A549 (cell line): ENCODE measurements around the gene PRKCQ. TPM values are rescaled to one million over a fixed set of nuclear protein-coding genes. Genes with fewer than 3 reads are reported as not detected.

Experiments used
- ATAC-seq, 2 experiments: fragments of 200-7000 bp in 1 of 2; fragments of >200 bp in 1 of 2; cut with Nextera tagmentation in 1 of 2; cut with Tn5 transposase in 1 of 2; 3 replicates each; pipeline versions ENCODE4 v1.8.0 to v1.9.1; 2018 to 2020; ENCODE audit warnings: mild to moderate bottlenecking in 1 of 2, moderate library complexity in 1 of 2
- CTCF ChIA-PET: fragments of 300-600 bp; sonication (Branson Sonifier 250); formaldehyde crosslinking; extraction: SDS; loops from one replicate; lab custom pipeline; 2021; ENCODE audit warnings: antibody characterized with exemption, inconsistent platforms; lab: Yijun Ruan, JAX
- POLR2A ChIA-PET: fragments of 350-600 bp; formaldehyde crosslinking; extraction: SDS; loops from one replicate; lab custom pipeline; 2021; ENCODE audit warnings: antibody characterized with exemption, inconsistent platforms; lab: Yijun Ruan, JAX
- DNase-seq, 2 experiments: peaks; one replicate each; pipeline versions ENCODE4 v3.0.0 to v3.0.0-alpha.2; 2011 to 2016; ENCODE audit warnings: low read depth in 1 of 2, low spot score in 1 of 2
- FAIRE-seq: peaks from 2 replicates; lab custom pipeline; 2011; peaks lifted over from hg19 to GRCh38; lab: Jason Lieb, UNC
- H3K27ac ChIP-seq, 2 experiments: fragments of >200 bp; sonication (Bioruptor Twin); formaldehyde crosslinking; 3 replicates each; pipeline ENCODE4 v1.5.1; 2016 to 2017
- H3K4me1 ChIP-seq: fragments of >200 bp; sonication (Bioruptor Twin); formaldehyde crosslinking; 3 replicates; pipeline ENCODE4 v1.6.1; 2016
- H3K4me2 ChIP-seq: fragments of >200 bp; sonication (Bioruptor Twin); formaldehyde crosslinking; 3 replicates; pipeline ENCODE4 v1.6.1; 2016
- H3K4me3 ChIP-seq: fragments of >200 bp; sonication (Bioruptor Twin); formaldehyde crosslinking; 3 replicates; pipeline ENCODE4 v1.5.1; 2016
- H3K9me3 ChIP-seq: fragments of >200 bp; sonication (Bioruptor Twin); formaldehyde crosslinking; 3 replicates; pipeline ENCODE4 v1.6.1; 2016
- BCL3 ChIP-seq: fragments of >200 bp; sonication (Bioruptor Twin); formaldehyde crosslinking; IDR thresholded peaks from 3 replicates; pipeline ENCODE4 v1.6.1; 2016
- BHLHE40 ChIP-seq: IDR thresholded peaks from 2 replicates; pipeline ENCODE4 v1.6.1; 2012; ENCODE audit warnings: low read depth, low read length, inconsistent platforms
- CBX8 ChIP-seq: fragments of 200-600 bp; sonication (generic); IDR thresholded peaks from 2 replicates; pipeline ENCODE4 v1.6.1; 2016
- CHD2 ChIP-seq: fragments of 150-350 bp; IDR thresholded peaks from 2 replicates; pipeline ENCODE4 v1.6.1; 2014; ENCODE audit warnings: low read length; ENCODE audit not compliant: partially characterized antibody
- ELK1 ChIP-seq: fragments of 150-350 bp; IDR thresholded peaks from 2 replicates; pipeline ENCODE4 v1.6.1; 2014; ENCODE audit warnings: low read depth, mild to moderate bottlenecking, low read length
- ESRRA ChIP-seq: fragments of 150-350 bp; IDR thresholded peaks from 2 replicates; pipeline ENCODE4 v1.6.1; 2014; ENCODE audit warnings: mild to moderate bottlenecking, low read length, borderline replicate concordance
- FOSB ChIP-seq: fragments of 250-450 bp; sonication (Bioruptor Pico); IDR thresholded peaks from 2 replicates; pipeline ENCODE4 v1.5.0; 2020; ENCODE audit warnings: mild to moderate bottlenecking, moderate library complexity
- GATA3 ChIP-seq: IDR thresholded peaks from 2 replicates; pipeline ENCODE4 v1.6.1; 2012; ENCODE audit warnings: borderline replicate concordance
- HOXA7 ChIP-seq: fragments of 250-450 bp; sonication (Bioruptor Pico); IDR thresholded peaks from 2 replicates; pipeline ENCODE4 v1.5.0; 2020; ENCODE audit warnings: mild to moderate bottlenecking, moderate library complexity
- HOXB13 ChIP-seq: fragments of 250-450 bp; sonication (Bioruptor Pico); IDR thresholded peaks from 2 replicates; pipeline ENCODE4 v1.5.0; 2020; ENCODE audit warnings: low read depth, mild to moderate bottlenecking, moderate library complexity
- HOXB5 ChIP-seq: fragments of 250-450 bp; sonication (Bioruptor Pico); IDR thresholded peaks from 2 replicates; pipeline ENCODE4 v1.5.0; 2020; ENCODE audit warnings: mild to moderate bottlenecking, moderate library complexity
- JUN ChIP-seq, 2 experiments: fragments of >200 bp; sonication (Bioruptor Twin); formaldehyde crosslinking; IDR thresholded peaks; 2 replicates in 1 of 2; 3 replicates in 1 of 2; pipeline ENCODE4 v1.6.1; 2016 to 2017
- JUNB ChIP-seq: fragments of >200 bp; sonication (Bioruptor Twin); formaldehyde crosslinking; IDR thresholded peaks from 2 replicates; pipeline ENCODE4 v1.6.1; 2016
- KDM1A ChIP-seq: fragments of 200-600 bp; sonication (generic); IDR thresholded peaks from 2 replicates; pipeline ENCODE4 v1.6.1; 2016; ENCODE audit warnings: low read depth, mild to moderate bottlenecking
- NFE2L2 ChIP-seq: fragments of 150-350 bp; conservative IDR thresholded peaks from 2 replicates; pipeline ENCODE4 v1.6.1; 2014; ENCODE audit warnings: low read length
- NR3C1 ChIP-seq: fragments of >200 bp; sonication (Bioruptor Twin); formaldehyde crosslinking; IDR thresholded peaks from 3 replicates; pipeline ENCODE4 v1.6.1; 2017
- PBX3 ChIP-seq: IDR thresholded peaks from 2 replicates; pipeline ENCODE4 v1.6.1; 2012
- PHF8 ChIP-seq: fragments of 200-600 bp; sonication (generic); IDR thresholded peaks from 2 replicates; pipeline ENCODE4 v1.6.1; 2016; ENCODE audit warnings: low read depth, mild to moderate bottlenecking, antibody characterized with exemption, moderate library complexity, borderline replicate concordance
- RAD21 ChIP-seq, 2 experiments: fragments of >200 bp in 1 of 2; sonication (Bioruptor Twin) in 1 of 2; formaldehyde crosslinking in 1 of 2; IDR thresholded peaks in 1 of 2; conservative IDR thresholded peaks in 1 of 2; 2 replicates in 1 of 2; 3 replicates in 1 of 2; pipeline ENCODE4 v1.6.1; 2012 to 2018; ENCODE audit warnings: inconsistent platforms in 1 of 2
- RARB ChIP-seq: fragments of 250-450 bp; sonication (Bioruptor Pico); IDR thresholded peaks from 2 replicates; pipeline ENCODE4 v1.8.0; 2021; ENCODE audit warnings: mild to moderate bottlenecking, moderate library complexity
- REST ChIP-seq: fragments of 200-600 bp; sonication (generic); IDR thresholded peaks from 2 replicates; pipeline ENCODE4 v1.6.1; 2016; ENCODE audit warnings: antibody characterized with exemption, mild to moderate bottlenecking, moderate library complexity
- RFX5 ChIP-seq: fragments of 450-650 bp; IDR thresholded peaks from 2 replicates; pipeline ENCODE4 v1.7.1; 2014; ENCODE audit warnings: antibody characterized with exemption, mild to moderate bottlenecking, moderate library complexity
- SREBF2 ChIP-seq: fragments of 450-650 bp; IDR thresholded peaks from 2 replicates; pipeline ENCODE4 v1.6.1; 2014; ENCODE audit warnings: mild to moderate bottlenecking, moderate library complexity
- TFCP2L1 ChIP-seq: fragments of 250-450 bp; sonication (Bioruptor Pico); IDR thresholded peaks from 2 replicates; pipeline ENCODE4 v1.5.0; 2021; ENCODE audit warnings: mild to moderate bottlenecking
- TP53 ChIP-seq: fragments of 250-450 bp; sonication (Bioruptor Pico); IDR thresholded peaks from 2 replicates; pipeline ENCODE4 v1.5.0; 2021; ENCODE audit warnings: mild to moderate bottlenecking, moderate library complexity
- USF2 ChIP-seq: fragments of 450-650 bp; IDR thresholded peaks from 2 replicates; pipeline ENCODE4 v1.6.1; 2014; ENCODE audit warnings: antibody characterized with exemption
- ZC3H11A ChIP-seq: fragments of 450-650 bp; IDR thresholded peaks from 2 replicates; pipeline ENCODE4 v1.6.1; 2014; ENCODE audit warnings: antibody characterized with exemption, mild to moderate bottlenecking
- ZFP36 ChIP-seq: fragments of 450-650 bp; IDR thresholded peaks from 2 replicates; pipeline ENCODE4 v1.6.1; 2014; ENCODE audit warnings: borderline replicate concordance; ENCODE audit not compliant: partially characterized antibody
- ZNF302 ChIP-seq: fragments of 250-450 bp; sonication (Bioruptor Pico); IDR thresholded peaks from 2 replicates; pipeline ENCODE4 v1.9.0; 2021; ENCODE audit warnings: inconsistent platforms, mild to moderate bottlenecking, moderate library complexity
- ZSCAN20 ChIP-seq: fragments of 250-450 bp; sonication (Bioruptor Pico); IDR thresholded peaks from 2 replicates; pipeline ENCODE4 v1.8.0; 2022; ENCODE audit warnings: mild to moderate bottlenecking, moderate library complexity
- WGBS: methylation state at CpG from one replicate; pipeline ENCODE4 v1.1.6; 2017; ENCODE audit errors: missing lambda C conversion rate; 5-methylcytosine and 5-hydroxymethylcytosine counted together
- polyA plus RNA-seq, 4 experiments: library from polyadenylated mRNA; depleted of rRNA in 3 of 4; stranded (reverse); fragments of >200 nt; fragmentation: RNase III in 1 of 4; extraction: RNeasy Plus Mini Kit Qiagen cat#74134 plus additional on column Dnase treatment in 1 of 4; gene quantifications; 2 replicates in 3 of 4; 3 replicates in 1 of 4; pipeline ENCODE4 v1.2.3, GENCODE V29; 2011 to 2017

PRKCQ gene
- polyA plus RNA-seq, 2 of the 4 experiments (the other 2 are of a cell fraction) = 3.7 to 7.1 TPM

- FAIRE-seq (no peak), DNase-seq (no peak), ATAC-seq (no peak)
- CTCF ChIA-PET = no interaction called here
- Histone ChIP-seq H3K9me3 (peaks cover 6% of the 10 kb centered on the region; the same call in 1 of the 3 replicates), H3K27ac (no peak overlapping the region), H3K4me3 (no peak overlapping the region), H3K4me2 (no peak overlapping the region), H3K4me1 (no peaks in the 10 kb centered on the region)
- POLR2A ChIA-PET = no interaction called here
- 33% methylated on average over 4 of the region's 4 CpGs for WGBS
- TF ChIP-seq RFX5 (no peak), NR3C1 (no peak), GATA3 (no peak), NFE2L2 (no peak), BCL3 (no peak), HOXA7 (CRISPR knock-in tag) (no peak), TFCP2L1 (CRISPR knock-in tag) (no peak), JUN (IDR thresholded peaks at IDR 0.05) (no peak), SREBF2 (no peak), HOXB5 (CRISPR knock-in tag) (no peak), KDM1A (no peak), ELK1 (no peak), RAD21 (conservative IDR thresholded peaks at IDR 0.05 in 1 of 2, IDR thresholded peaks at IDR 0.05 in 1 of 2) (no peak), USF2 (no peak), RARB (CRISPR knock-in tag) (no peak), ZFP36 (no peak), JUNB (no peak), ESRRA (no peak)
Observed at GRCh38 chr10:6615971-6616370, 35.9 kb upstream of the PRKCQ start.

GRCh38 chr10:6612371-6612770, 32.3 kb upstream of the PRKCQ start:
- POLR2A ChIA-PET = no interaction called here
- WGBS = 2% methylated on average over 2 of the region's 2 CpGs
- Histone ChIP-seq H3K4me1 (no peaks in the 10 kb centered on the region), H3K9me3 (peaks cover 6% of the 10 kb centered on the region; the same call in 1 of the 3 replicates), H3K4me2 (no peak overlapping the region), H3K27ac (no peak overlapping the region), H3K4me3 (no peak overlapping the region)
- DNase-seq (no peak), FAIRE-seq (peak; percentile 28), ATAC-seq (no peak)
- CTCF ChIA-PET = no interaction called here
- TF ChIP-seq NR3C1 = no peak
- TF ChIP-seq HOXB5 (CRISPR knock-in tag) = no peak
- TF ChIP-seq TP53 = no peak
- no peak for TF ChIP-seq ELK1
- no peak for TF ChIP-seq FOSB (CRISPR knock-in tag)
- no peak for TF ChIP-seq HOXB13 (CRISPR knock-in tag)
- no peak for TF ChIP-seq PBX3
- TF ChIP-seq PHF8 = no peak
- TF ChIP-seq ZC3H11A = no peak
- TF ChIP-seq SREBF2 = no peak
- no peak for TF ChIP-seq ZSCAN20 (CRISPR knock-in tag)
- no peak for TF ChIP-seq USF2
- TF ChIP-seq CBX8 = no peak
- TF ChIP-seq CHD2 = no peak
- TF ChIP-seq TFCP2L1 (CRISPR knock-in tag) = no peak
- no peak for TF ChIP-seq RARB (CRISPR knock-in tag)
- no peak for TF ChIP-seq BHLHE40
- TF ChIP-seq ZNF302 = no peak
- TF ChIP-seq REST = no peak
